K562 (cell line): ENCODE results near the gene USP32. TPM values are rescaled to one million over a fixed set of nuclear protein-coding genes. Genes with fewer than 3 reads are reported as not detected.
"Not testable (repeated sequence)": the region's sequence is repeated elsewhere in the genome, so short reads cannot be mapped to it uniquely, and the experiment has no call there.

Experiments
- ATAC-seq: fragments of 200-7000 bp; cut with Tn5 transposase; 3 replicates; pipeline ENCODE4 v1.9.1; 2020; ENCODE audit warnings: moderate library complexity
- BruUV-seq: library from RNA; stranded (reverse); fragments of 400-500 nt; replicated peaks from 2 replicates; lab custom pipeline; 2021; lab: Mats Ljungman, UMichigan
- CTCF ChIA-PET: fragments of 300-600 bp; formaldehyde crosslinking; extraction: SDS; loops from one replicate; lab custom pipeline; 2021; ENCODE audit warnings: low intra/inter-chr PET ratio; lab: Yijun Ruan, JAX
- POLR2A ChIA-PET: fragments of 300-600, 350-650 bp; sonication (Branson Sonifier 250); formaldehyde crosslinking; extraction: SDS; loops from one replicate; lab custom pipeline; 2021; ENCODE audit warnings: antibody characterized with exemption, inconsistent platforms; lab: Yijun Ruan, JAX
- DNase-seq, 4 experiments: peaks; one replicate each; pipeline versions ENCODE4 v3.0.0 to v3.0.0-alpha.2; 2011 to 2018; ENCODE audit warnings: low spot score in 3 of 4, mixed read lengths in 3 of 4; ENCODE audit errors: extremely low read depth in 1 of 4
- FAIRE-seq: peaks from 2 replicates; lab custom pipeline; 2011; peaks lifted over from hg19 to GRCh38; lab: Jason Lieb, UNC
- H2AFZ ChIP-seq: 2 replicates; pipeline ENCODE4 v1.6.0; 2011; ENCODE audit warnings: low read depth, low read length, control low read depth, inconsistent platforms
- H3K27ac ChIP-seq: fragments of 200-600 bp; 3 replicates; pipeline ENCODE4 v1.8.0; 2011; ENCODE audit warnings: low read depth, mild to moderate bottlenecking, control low read depth, inconsistent platforms, low read length, moderate library complexity, mixed read lengths; ENCODE audit errors: extremely low read depth
- H3K27me3 ChIP-seq, 2 experiments: fragments of 300-600 bp in 1 of 2; 2 replicates in 1 of 2; 3 replicates in 1 of 2; pipeline versions ENCODE4 v1.6.0 to v1.8.0; 2011; ENCODE audit warnings: inconsistent platforms in 2 of 2, low read length in 2 of 2, mild to moderate bottlenecking in 1 of 2, mixed read lengths in 1 of 2, moderate library complexity in 1 of 2; ENCODE audit not compliant: control insufficient read depth in 2 of 2, insufficient read depth in 2 of 2
- H3K36me3 ChIP-seq: fragments of 300-600 bp; 3 replicates; pipeline ENCODE4 v1.8.0; 2011; ENCODE audit warnings: mild to moderate bottlenecking, low read length, inconsistent platforms; ENCODE audit not compliant: control insufficient read depth, insufficient read depth
- H3K4me1 ChIP-seq, 2 experiments: fragments of 200-600 bp in 1 of 2; replicated peaks in 1 of 2; 2 replicates in 1 of 2; 3 replicates in 1 of 2; pipeline versions ENCODE4 v1.5.1 to v1.8.0; 2011; ENCODE audit warnings: inconsistent platforms in 2 of 2, low read length in 2 of 2, mild to moderate bottlenecking in 1 of 2, mixed read lengths in 1 of 2, moderate library complexity in 1 of 2; ENCODE audit not compliant: control insufficient read depth in 2 of 2, insufficient read depth in 2 of 2
- H3K4me2 ChIP-seq: 2 replicates; pipeline ENCODE4 v1.6.1; 2011; ENCODE audit warnings: low read length, control low read depth, inconsistent platforms, mixed read lengths; ENCODE audit not compliant: insufficient read depth
- H3K4me3 ChIP-seq: fragments of 200-600 bp; sonication (generic), shearing (Covaris generic); 2 replicates; pipeline ENCODE4 v1.5.1; 2016; ENCODE audit warnings: control low read depth, inconsistent platforms
- H3K79me2 ChIP-seq: fragments of 200-600 bp; 3 replicates; pipeline ENCODE4 v1.8.0; 2011; ENCODE audit warnings: low read length, inconsistent platforms; ENCODE audit not compliant: control insufficient read depth, insufficient read depth
- H3K9ac ChIP-seq, 2 experiments: 2 replicates each; pipeline versions ENCODE4 v1.6.0 to v1.6.1; 2011; ENCODE audit warnings: low read depth in 2 of 2, low read length in 2 of 2, control low read depth in 1 of 2, inconsistent platforms in 1 of 2, mild to moderate bottlenecking in 1 of 2, mixed read lengths in 1 of 2; ENCODE audit not compliant: insufficient read depth in 1 of 2
- H3K9me1 ChIP-seq: one replicate; pipeline ENCODE4 v1.6.0; 2011; ENCODE audit warnings: inconsistent platforms, mild to moderate bottlenecking, low read length, moderate library complexity; ENCODE audit not compliant: control insufficient read depth, insufficient read depth
- H3K9me3 ChIP-seq: replicated peaks from 2 replicates; pipeline ENCODE4 v1.5.1; 2011; ENCODE audit warnings: low read depth, low read length, inconsistent platforms; ENCODE audit not compliant: control insufficient read depth, insufficient read depth
- H4K20me1 ChIP-seq: replicated peaks from 2 replicates; pipeline ENCODE4 v1.6.1; 2011; ENCODE audit warnings: low read length, inconsistent platforms, mixed read lengths; ENCODE audit not compliant: control insufficient read depth, insufficient read depth
- WGBS: fragments of 100-300 bp; shearing (Covaris generic); methylation state at CpG from one replicate; pipeline ENCODE4 v1.1.6; 2016; ENCODE audit warnings: low coverage, mixed read lengths; ENCODE audit not compliant: insufficient coverage; ENCODE audit errors: missing lambda C conversion rate; 5-methylcytosine and 5-hydroxymethylcytosine counted together
- in situ Hi-C: fragments of 300-500 bp; cut with MboI; formaldehyde crosslinking; loops from 4 replicates; pipeline ENCODE4 v1.15.0; 2018; ENCODE audit warnings: inconsistent platforms, mixed read lengths
- intact Hi-C: fragments of 100-400 bp; cut with micrococcal nuclease; formaldehyde crosslinking; loops from 2 replicates; pipeline ENCODE4 v1.14.2; 2022
- polyA plus RNA-seq, 8 experiments: library from polyadenylated mRNA; depleted of rRNA in 4 of 8; stranded (reverse) in 5 of 8; unstranded in 3 of 8; fragments of >200 nt; fragmentation: Nextera tagmentation in 2 of 8; fragmentation: Illumina TruSeq in 1 of 8; extraction: Ambion mirVana in 2 of 8; extraction: Trizol in 1 of 8; gene quantifications; 2 replicates each; pipeline versions ENCODE4 v1.2.1 to v1.2.3, GENCODE V29; 2011 to 2014; ENCODE audit warnings: inconsistent platforms in 1 of 8, missing spikeins in 1 of 8
- total RNA-seq, 7 experiments: library from RNA; depleted of rRNA in 6 of 7; stranded (reverse); fragments of >200 nt in 6 of 7; fragmentation: Illumina TruSeq in 2 of 7; extraction: Trizol in 2 of 7; gene quantifications; 2 replicates each; pipeline versions ENCODE4 v1.2.1 to v1.2.3, GENCODE V29; 2011 to 2021; ENCODE audit warnings: low replicate concordance in 1 of 7
- TF ChIP-seq, protein P1 (sequence below), 3 experiments: fragments of 200-800 bp in 1 of 3; fragments of 250-450 bp in 1 of 3; fragments of 450-650 bp in 1 of 3; sonication (Bioruptor Pico) in 1 of 3; sonication (Bioruptor generic) in 1 of 3; formaldehyde crosslinking in 1 of 3; IDR thresholded peaks; 2 replicates each; pipeline versions ENCODE4 v1.6.1 to v1.8.0; 2016 to 2022; ENCODE audit warnings: mild to moderate bottlenecking in 2 of 3, missing genetic modification characterization in 2 of 3, missing compliant biosample characterization in 1 of 3, moderate library complexity in 1 of 3

The USP32 gene
- total and polyA plus RNA-seq, 9 of the 15 experiments (the other 6 are each of a cell fraction or from before 2014, with no cell fraction given): 18.0 to 69.3 (median 47.1) TPM

DNA sequence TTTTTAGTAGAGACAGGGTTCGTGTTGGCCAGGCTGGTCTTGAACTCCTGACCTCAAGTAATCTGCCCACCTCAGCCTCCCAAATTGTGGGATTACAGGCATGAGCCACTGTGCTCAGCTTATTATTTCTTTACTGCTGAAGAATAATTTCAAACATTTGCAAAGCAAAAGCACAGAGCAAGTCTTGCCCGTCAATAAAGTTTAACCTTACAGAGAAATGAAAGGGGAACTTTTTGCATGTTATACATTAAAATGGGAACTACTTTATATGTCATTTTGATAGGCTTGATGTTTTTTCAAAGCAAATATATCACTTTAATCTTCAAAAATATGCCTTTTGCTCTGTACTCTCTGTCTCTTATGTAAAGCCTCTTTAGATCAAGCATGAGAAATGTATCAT, 173.2 kb downstream of the USP32 start:
- 86% methylated on average over 2 of the region's 2 CpGs for WGBS
- H3K9me1 ChIP-seq, FAIRE-seq, H3K4me2 ChIP-seq, H3K9me3 ChIP-seq, ATAC-seq, intact Hi-C loops, in situ Hi-C loops, CTCF ChIA-PET, H3K27ac ChIP-seq, H3K4me3 ChIP-seq, BruUV-seq, H3K9ac ChIP-seq, H3K4me1 ChIP-seq, H3K79me2 ChIP-seq, DNase-seq, H3K27me3 ChIP-seq, H4K20me1 ChIP-seq, H2AFZ ChIP-seq: not testable (repeated sequence)
- TF ChIP-seq, protein P1, sequence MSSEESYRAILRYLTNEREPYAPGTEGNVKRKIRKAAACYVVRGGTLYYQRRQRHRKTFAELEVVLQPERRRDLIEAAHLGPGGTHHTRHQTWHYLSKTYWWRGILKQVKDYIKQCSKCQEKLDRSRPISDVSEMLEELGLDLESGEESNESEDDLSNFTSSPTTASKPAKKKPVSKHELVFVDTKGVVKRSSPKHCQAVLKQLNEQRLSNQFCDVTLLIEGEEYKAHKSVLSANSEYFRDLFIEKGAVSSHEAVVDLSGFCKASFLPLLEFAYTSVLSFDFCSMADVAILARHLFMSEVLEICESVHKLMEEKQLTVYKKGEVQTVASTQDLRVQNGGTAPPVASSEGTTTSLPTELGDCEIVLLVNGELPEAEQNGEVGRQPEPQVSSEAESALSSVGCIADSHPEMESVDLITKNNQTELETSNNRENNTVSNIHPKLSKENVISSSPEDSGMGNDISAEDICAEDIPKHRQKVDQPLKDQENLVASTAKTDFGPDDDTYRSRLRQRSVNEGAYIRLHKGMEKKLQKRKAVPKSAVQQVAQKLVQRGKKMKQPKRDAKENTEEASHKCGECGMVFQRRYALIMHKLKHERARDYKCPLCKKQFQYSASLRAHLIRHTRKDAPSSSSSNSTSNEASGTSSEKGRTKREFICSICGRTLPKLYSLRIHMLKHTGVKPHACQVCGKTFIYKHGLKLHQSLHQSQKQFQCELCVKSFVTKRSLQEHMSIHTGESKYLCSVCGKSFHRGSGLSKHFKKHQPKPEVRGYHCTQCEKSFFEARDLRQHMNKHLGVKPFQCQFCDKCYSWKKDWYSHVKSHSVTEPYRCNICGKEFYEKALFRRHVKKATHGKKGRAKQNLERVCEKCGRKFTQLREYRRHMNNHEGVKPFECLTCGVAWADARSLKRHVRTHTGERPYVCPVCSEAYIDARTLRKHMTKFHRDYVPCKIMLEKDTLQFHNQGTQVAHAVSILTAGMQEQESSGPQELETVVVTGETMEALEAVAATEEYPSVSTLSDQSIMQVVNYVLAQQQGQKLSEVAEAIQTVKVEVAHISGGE (CRISPR knock-in tag; IDR thresholded peaks at IDR 0.05): peak in 1 of 3 experiments; percentile 56; a peak in 1 of 6 replicates
- H3K36me3 ChIP-seq: peaks cover 29% of the 10 kb centered on the region
- POLR2A ChIA-PET: interaction anchor here (0.7 kb wide), 1 partner anchor 38 kb away, joined by 4 read pairs; no protein-coding TSS in a partner anchor

DNA sequence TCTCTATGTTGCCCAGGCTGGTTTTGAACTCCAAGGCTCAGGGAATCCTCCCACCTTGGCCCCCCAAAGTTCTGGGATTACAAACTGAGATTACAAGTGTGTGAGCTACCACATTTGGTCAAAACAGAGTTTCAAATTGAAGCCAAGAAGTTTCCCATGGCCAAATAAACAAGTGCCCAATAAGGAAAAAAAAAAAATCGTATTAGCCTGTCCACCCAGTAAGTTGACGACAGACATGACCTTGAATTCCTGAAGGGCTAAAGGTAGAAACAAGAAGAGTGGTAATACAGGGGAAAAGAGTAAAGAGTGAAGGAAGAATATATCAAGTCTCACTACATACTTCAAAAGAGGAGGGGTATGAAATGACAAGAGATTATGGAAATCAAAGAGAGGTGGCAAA, 176.0 kb downstream of the USP32 start:
- CTCF ChIA-PET, H3K9me1 ChIP-seq, H3K4me3 ChIP-seq, H2AFZ ChIP-seq, H3K27me3 ChIP-seq, H4K20me1 ChIP-seq, H3K4me2 ChIP-seq, ATAC-seq, H3K9ac ChIP-seq, in situ Hi-C loops, H3K79me2 ChIP-seq, H3K27ac ChIP-seq, FAIRE-seq, intact Hi-C loops, H3K9me3 ChIP-seq, DNase-seq, H3K4me1 ChIP-seq: not testable (repeated sequence)
- POLR2A ChIA-PET: interaction anchor here (0.6 kb wide), 1 partner anchor 13 kb away, joined by 5 read pairs; no protein-coding TSS in a partner anchor
- H3K36me3 ChIP-seq: peaks cover 17% of the 10 kb centered on the region; the same call in 2 of the 3 replicates
- no CpG with 5 or more reads among the region's 2 CpGs for WGBS
- BruUV-seq: TSS peak; percentile 23
